GM19043 (cell line): ENCODE results near the gene RAET1E.
"Not testable (repeated sequence)": the region's sequence is repeated elsewhere in the genome, so short reads cannot be mapped to it uniquely, and the experiment has no call there.

Source experiments
- ATAC-seq: cut with Tn5 transposase; IDR thresholded peaks from one replicate; pipeline ENCODE4 v1.9.1; 2021; ENCODE audit warnings: low read depth; ENCODE audit not compliant: unreplicated experiment

Gene RAET1E

DNA sequence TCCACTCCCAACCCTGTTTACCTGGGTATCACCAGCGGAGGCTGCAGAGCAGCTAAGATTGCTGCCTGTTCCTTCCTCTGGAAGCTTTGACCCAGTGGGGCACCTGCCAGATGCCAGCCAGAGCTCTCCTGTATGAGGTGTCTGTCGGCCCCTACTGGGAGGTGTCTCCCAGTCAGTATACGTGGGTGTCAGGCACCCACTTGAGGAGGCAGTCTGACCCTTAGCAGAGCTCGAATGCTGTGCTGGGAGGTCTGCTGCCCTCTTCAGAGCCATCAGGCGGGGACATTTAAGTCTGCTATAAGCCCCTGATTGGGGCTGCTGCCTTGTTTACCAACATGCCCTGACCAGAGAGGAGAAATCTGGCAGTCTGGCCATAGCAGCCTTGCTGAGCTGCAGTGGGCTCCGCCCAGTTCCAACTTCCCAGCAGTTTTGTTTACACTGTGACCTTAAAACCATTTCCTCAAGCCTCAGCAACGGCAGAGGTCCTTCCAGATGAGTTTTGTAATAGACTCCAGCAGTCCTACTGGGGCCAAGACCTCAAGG lies 2.8 kb downstream of the RAET1E start:
- ATAC-seq: no peak

DNA sequence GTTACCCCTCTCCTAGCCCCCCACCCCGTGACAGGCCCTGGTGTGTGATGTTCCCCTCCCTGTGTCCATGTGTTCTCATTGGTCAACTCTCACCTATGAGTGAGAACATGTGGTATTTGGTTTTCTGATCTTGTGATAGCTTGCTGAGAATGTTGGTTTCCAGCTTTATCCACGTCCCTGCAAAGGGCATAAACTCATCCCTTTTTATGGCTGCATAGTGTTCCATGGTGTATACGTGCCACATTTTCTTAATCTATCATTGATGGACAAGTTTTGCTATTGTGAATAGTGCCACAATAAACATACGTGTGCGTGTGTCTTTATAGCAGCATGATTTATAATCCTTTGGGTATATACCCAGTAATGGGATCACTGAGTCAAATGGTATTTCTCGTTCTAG lies 6.0 kb downstream of the RAET1E start:
- not testable (repeated sequence) for ATAC-seq

DNA sequence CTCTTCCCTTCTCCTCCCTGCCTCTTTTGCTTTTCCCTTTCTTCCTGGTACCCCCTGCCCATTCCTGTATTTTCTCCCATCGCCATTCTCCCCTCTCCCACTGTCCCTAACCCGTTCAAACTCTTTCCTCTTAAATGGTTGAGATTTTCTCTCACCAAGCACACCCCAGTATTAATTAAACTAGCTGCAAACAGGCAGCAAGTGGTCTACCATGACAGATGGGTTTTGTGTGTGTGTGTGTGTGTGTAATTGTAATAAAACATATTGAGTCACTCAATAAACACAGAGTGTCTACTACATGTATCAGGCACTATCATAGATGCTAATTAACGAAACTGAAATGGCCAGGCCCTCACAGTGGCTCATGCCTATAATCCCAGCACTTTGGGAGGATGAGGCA lies 6.7 kb downstream of the RAET1E start:
- ATAC-seq: no peak

DNA sequence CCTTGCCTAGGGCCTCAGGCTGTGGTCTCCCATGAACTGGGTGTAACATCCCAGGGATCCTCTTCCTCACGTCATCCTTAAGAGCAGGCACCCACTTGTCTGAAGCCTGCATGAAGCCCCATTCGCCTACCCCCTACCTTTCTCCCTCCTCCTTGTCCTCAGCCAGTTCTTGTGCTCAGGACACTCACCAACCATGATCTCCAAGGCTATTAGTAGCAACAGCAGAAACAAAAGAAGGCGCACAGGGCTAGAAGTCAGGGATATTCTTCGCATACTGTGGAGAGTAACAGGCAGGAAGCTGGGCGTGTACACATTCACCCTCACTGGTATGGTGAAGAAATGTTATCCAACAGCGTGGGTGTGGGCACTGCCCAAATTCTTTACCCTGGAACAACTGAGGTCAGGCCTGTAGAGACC lies 7.3 kb downstream of the RAET1E start:
- no peak for ATAC-seq

DNA sequence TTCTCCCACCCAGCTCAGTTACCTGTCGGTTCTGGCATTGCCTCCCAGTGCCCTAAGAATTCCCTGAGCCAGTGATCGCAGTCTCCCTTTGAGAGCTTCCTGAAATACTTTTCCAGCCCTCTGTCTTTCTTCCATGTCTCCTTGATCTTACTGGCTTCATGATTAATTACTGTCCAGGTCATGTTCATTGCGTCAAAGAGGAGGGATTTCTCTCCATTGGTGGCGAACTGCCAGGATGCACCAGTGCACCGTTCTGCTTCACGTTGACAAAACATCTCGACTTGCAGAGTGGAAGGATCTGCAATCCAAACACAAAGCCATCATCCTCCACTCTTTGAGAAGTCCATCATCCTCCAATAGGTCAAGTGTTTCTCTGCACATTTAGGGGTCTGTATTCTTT lies 8.6 kb downstream of the RAET1E start:
- ATAC-seq: no peak

DNA sequence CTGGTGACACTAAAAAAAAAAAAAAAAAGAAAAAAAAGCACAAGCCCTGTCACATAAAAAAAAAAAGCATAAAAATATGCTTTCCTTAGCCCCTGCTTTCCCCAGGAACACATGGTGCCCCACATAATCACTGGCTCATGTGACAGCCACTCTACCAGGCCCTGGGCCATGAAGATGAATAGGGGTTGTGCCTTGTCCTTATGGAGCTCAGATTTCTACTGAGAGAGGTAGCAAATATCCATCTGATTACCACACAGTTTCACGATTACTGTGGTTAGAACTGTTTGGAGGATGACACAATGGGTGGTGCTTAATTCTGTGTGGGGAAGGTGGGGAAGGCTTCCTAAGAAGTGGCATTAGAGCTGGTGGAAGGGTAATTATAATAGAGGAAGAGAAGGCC lies 9.3 kb downstream of the RAET1E start:
- no peak for ATAC-seq

DNA sequence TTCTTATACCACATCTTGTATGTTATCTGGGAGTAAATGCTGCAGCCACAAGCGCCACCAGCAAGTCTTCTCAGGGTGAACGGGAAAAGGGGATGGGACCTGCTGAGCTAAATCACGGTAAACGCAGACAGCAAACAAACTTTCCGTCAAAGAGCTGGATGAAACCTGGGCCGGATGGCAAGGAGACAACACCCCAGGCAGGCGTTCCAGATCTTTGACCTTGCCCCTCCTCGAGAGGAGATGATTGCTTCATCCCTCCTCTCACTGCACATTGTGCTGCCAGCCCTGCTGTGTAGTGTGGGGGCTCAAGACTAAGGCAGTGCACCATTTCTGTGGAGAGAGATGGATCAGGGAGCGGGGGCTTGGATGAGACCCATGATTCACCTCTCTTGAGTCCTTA lies 9.8 kb downstream of the RAET1E start:
- no peak for ATAC-seq

DNA sequence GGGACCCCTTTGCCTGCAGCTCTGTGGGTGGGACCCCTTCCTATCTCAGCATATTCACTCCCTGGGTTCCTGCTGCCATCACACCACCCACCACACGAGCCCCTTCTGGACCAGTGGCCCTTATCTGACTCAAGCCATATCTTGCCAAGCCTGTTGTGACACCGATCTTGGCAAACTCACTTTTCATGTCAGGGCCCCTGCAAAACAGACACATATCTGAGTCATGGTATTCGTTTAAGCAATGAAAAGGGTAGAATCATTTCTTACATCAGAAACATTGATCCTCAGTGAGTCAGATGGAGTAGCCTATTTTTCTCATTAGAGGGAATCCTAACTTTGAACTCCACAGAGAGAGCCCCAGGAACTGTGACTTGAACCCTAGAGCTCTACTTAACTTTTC lies 10.6 kb downstream of the RAET1E start:
- ATAC-seq: no peak

DNA sequence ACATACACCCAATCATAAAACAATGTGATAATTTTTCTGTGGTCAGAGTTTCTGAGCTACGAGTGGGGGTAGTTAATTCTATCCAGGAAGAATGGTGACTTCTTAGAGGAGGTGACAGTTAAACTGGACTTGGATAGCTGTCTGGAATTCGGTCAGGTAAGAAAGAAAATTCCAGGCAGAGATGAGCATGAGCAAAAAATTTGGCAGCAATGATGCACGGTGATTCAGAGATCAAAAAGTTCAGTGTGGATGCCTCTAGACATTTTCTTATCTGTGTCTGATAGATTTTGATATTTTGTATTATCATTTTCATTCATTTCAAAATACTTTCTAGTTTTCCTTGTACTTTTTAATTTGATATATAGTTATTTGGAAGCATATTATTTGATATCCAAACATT lies 12.0 kb downstream of the RAET1E start:
- no peak for ATAC-seq

DNA sequence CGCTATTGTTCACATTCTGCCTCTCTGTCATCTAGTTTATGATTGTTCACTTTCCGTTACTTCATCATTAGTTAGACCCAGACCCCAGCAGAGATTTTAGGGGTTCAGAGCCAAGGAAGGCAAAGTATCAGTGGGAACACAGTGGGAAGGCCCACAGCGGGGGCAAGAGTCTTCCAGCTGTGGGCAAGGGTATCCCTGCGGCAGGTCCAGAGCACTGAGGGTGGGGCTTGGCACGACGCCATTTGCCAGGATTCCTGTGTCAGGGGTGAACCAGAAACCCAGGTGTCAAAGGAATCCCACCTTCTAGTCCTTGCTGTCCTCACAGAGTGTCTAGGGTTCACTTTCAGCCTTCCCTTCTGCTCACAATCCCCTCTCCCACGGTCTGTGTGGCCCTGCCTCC lies 13.3 kb downstream of the RAET1E start:
- no peak for ATAC-seq

DNA sequence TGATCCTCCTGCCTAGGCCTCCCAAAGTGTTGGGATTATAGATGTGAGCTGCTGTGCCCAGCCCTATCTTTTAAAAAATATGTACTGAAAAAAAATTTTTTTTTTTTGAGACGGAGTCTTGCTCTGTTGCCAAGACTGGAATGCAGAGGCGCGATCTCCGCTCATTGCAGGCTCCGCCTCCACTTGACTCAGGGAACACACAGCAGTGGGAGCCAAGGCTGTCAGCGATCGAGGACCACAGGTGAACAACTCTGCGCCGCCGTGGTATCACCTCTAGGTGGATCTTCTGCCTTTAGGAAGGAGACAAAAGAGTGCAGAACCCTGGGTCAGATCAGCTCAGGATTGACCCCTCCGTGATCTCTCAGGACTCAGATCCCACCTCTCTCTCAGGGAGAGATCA lies 13.7 kb downstream of the RAET1E start:
- no peak for ATAC-seq

DNA sequence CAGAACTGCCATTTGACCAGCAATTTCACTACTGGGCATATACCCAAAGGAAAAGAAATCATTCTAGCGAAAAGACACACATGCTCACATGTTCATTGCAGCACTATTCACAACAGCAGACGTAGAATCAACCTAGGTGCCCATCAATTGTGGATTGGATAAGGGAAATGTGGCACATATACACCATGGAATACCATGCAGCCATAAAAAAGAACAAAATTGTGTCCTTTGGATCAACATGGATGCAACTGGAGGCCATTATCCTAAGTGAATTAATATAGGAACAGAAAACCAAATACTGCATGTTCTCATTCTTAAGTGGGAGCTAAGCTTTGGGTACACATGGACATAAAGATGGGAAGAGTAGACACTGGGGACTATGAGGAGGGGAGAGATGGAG lies 16.1 kb downstream of the RAET1E start:
- no peak for ATAC-seq

DNA sequence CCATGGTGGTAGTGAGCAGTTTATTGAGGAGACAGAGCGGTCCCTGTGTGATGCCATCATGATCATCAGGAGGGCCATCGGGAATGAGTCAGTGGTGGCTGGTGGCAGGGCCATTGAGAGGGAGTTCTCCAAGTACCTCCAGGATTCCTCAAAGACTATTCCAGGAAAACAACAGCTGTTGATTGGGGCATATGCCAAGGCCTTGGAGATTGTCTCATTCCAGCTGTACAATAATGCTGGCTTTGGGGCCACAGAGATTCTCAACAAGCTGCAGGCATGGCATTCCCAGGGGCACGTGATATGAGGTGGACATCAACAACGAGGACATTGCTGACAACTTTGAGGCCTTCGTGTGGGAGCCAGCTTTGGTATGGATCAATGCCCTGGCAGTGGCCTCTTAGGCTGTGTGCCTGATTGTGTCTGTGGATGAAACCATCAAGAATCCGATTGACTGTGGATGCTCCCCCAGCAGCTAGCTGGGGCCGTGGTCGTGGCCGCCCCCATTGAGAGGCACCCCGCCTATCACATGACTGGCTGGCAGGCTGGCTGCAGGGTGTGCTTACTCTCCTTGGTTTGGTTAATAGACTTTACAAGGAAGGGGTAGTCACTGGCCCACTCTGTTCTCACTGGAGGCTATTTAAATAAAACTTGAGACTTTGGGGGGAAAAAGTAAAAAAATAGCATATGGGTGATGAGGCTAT lies 16.7 kb downstream of the RAET1E start:
- no peak for ATAC-seq

DNA sequence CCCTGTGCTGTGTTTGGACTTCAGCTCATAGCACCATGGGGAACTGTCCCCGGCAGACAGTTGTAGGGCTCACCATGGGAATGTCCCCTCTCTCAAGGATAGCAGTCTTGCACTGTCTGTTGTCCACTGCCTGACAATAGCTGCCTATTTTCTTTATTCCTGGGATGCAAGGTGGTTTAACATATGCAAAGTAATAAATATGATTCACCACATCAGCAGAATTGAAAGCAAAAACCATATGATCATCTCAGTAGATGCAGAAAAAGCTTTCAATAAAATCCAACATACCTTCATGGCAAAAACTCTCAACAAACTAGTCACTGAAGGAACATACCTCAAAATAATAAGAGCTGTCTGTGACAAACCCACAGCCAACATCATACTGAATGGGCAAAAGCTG lies 20.3 kb downstream of the RAET1E start:
- ATAC-seq: no peak

DNA sequence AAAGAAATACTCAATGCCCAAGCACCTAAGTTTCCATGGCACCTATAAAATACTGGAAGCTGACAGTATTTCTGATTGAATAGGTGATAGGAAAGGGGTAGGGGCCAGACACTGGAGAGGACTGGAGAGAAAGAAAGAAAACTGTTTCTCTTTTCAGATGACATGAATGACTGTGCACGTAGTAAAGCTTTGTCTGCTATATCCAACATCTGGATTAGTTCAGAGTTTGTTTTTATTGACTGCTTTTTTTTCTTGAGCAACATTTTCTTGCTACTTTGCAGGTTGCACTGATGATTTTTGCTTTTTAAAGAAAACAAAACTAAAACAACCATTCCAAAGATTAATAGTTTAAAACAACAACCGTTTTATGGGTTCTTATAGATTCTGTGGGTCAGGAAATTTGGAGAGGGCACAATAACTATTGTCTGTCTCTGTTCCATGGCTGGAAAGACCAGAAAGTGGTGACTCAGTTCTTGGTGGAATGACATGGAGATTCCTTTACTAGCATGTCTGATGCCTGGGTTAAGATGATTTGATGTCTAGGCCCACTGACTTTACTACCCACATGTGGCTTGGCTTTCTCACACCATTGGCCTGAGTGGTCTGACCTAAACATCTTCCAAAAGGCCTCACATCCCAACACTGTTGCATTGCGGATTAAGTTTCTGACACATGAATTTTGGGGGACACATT lies 21.5 kb downstream of the RAET1E start:
- ATAC-seq: no peak

DNA sequence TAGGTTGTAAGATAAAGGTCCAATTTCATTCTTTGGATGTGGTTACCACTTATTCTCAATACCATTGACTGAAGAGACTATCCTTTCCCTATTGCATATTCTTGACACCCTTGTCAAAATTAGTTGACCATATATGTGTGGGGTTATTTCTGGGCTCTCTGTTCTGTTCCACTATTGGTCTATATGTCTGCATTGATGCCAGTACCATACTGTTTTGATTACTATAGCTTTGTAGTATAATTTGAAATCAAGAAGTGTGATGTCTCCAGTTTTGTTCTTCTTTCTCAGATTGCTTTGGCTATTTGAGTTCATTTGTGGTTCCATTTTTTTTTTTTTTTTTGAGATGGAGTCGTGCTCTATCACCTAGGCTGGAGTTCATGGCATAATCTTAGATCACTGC lies 25.7 kb downstream of the RAET1E start:
- ATAC-seq: no peak

DNA sequence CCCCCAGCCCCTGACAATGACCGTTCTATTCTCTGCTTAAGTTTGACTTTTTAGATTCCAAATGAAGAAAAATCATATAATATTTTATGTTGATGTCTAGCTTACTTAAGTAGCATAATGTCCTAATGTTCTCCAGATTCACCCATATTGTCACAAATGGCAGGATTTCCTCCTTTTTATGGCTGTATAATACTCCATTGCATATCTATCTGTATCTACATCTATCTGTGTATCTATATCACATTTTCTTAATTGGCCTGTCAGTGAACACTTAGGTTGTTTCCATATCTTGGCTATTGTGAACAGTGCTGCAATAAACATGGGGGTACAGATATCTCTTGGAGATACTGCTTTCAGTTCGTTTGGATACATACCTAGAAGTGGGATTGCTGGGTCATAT lies 26.7 kb downstream of the RAET1E start:
- no peak for ATAC-seq

DNA sequence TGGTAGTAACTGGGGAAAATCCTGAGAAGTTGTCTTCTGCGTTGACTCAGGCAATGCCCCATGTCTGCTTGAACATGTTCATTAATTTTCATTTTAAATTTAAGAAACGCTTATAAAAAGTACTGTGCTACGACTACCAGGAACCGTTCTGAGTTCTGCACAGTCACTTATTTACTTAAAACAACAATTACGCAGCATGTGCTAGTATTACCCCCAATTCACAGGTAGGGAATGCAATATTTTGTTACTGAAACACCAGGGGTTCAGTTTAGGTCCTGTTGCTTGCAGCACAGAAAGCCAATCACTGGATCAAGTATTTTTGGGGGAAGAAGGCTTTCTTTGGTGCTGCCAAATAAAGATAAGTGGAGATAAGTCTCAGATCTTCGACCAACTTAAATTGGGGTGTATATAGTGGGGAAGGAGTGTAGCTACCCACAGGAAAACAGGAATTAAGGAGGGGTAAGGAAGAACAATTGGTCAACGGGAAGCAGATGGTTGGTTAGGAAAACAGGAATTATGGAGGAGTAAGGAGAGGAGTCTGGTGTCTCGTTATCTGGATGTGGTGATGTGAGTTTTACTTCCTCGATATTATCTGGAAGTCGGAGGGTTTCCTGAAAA lies 28.5 kb downstream of the RAET1E start:
- no peak for ATAC-seq

DNA sequence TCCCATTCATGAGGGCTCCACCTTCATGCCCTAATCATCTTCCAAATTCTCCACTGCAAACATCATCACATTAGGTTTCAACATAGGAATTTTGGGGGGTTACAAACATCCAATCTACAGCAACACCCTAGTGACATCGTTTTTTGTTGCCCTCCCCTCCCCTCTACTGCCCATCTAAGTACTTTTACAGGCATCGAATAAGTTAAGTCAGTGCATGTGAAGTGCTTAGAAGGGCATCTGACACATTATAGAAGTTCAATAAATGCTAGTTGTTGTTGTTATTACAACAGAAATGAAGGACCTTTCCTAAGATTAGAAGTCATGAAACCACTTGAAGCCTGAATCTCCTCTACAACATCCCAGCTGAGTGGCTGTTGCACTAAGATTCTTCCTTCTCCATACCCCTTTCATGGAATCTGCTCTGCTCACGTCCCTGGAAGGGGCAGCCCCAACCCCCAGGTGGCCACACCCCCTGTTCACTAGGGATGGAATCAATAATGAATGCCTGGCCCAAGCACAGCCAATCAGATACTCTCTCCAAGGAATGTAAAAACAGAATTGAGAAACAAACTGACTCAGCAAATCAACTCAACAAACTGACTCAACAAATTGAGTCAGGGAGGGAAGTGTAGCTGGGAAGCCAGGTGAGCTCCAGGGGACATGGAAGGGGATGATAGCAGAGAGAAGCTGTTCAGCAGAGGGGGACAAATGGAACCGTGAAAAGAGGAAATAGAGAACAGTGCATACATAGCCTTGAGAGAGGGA lies 29.9 kb downstream of the RAET1E start:
- ATAC-seq: no peak

DNA sequence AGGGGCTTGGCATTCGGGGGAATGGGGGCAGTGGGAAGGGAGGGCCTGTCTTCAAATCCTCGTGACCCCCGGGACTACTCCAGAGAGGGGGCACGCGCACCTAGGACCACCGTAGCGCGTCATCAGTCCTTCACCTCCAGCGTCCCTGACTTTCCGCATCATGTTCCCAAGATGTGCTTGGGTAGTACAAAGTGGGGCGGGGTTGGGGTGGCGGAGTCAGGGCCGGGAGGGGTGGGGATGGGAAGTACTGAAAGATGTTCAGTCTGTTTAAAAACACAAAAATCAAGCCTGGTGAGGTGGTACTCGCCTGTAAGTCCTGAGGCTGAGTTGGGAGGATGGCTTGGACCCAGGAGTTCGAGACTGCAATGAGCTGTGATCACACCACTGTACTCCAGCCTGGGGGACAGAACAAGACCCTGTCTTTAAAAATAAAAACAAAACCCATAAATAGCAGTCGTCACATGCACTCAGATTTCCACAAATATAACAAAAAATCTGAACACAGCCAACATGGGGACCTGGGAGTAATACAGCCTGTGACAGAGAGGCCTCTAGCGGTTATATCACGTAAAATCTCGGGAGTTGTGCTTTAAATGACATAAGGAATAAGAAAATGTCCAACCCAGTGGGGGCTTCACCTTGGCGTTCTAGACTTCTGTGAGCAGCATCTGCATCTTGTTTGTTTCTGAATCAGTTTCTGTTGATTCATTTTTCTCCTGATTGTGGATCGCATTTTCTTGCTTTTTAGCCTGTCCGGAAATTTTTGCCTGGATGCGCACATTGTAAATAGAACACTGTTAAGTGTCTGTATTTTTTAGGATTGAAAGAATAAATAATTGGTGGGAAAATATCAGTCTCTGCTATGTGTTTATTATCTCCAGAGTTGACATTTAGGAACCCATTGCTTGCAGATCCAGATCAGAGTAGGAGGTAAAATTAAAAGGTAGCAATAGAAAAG lies 33.1 kb downstream of the RAET1E start:
- ATAC-seq: no peak
